Measurements from ENCODE around the gene SLPI. TPM values are rescaled to one million over a fixed set of nuclear protein-coding genes. Genes with fewer than 3 reads are reported as not detected.

The SLPI gene
- total and polyA plus RNA-seq, 2 experiments from 2014 or later: not detected

DNA sequence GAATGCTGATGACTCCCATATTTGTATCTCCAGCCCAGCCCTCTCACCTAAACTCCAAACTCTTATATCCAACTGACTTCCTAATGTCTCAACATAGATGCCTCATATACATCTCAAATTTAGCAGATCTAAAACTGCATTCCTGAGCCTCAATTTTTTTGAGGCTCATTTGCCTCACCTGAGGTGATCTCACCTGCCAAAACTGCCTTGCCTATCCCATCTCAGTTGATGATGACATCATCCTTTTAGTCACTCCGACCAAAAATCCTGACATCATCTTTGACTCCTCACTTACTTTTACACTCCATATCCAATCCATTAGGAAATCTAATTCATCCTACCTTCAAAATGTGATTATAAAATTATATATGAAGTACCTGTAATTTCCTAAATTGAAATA, 25.6 kb upstream of the SLPI start (continued):
- TF ChIP-seq NANOG (IDR thresholded peaks at IDR 0.05; ENCODE audit: borderline replicate concordance): no peak

DNA sequence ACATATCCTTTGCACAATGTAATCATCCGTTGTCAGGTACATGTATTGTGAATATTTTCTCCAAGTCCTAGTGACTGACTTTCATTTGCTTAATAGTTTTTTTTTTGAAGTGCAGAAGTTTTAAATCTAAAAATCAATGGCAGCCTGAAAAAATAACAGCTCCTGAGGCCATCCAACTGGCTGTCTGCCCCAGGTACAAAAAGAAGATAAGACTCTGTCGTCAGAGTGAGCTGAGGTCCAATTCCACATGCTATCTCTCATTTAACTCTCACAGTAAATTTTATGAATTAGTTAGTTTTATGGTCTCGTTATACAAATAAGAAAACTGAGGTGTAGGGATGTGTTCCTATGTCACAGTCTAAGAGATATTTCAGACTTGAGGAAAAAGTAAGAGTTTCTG, 21.0 kb upstream of the SLPI start:
- Mint-ChIP-seq H3K36me3 (ENCODE audit: low read depth) (no peaks in the 10 kb centered on the region), H3K27me3 (ENCODE audit: insufficient read depth, low read depth, poor library complexity) (no peaks in the 10 kb centered on the region), H3K27ac (no peak overlapping the region), H3K4me1 (peaks cover 12% of the 10 kb centered on the region; the same call in 2 of the 3 replicates), H3K4me3 (no peak overlapping the region), H3K9me3 (no peaks in the 10 kb centered on the region; the same call in 2 of the 3 replicates)
- H3K27ac ChIP-seq (ENCODE audit: low read depth): no peak overlapping the region
- peaks cover 14% of the 10 kb centered on the region for H3K9me2 ChIP-seq (ENCODE audit: insufficient read depth)
- no peaks in the 10 kb centered on the region for H4K20me1 ChIP-seq (replicated peaks; ENCODE audit: insufficient read depth)
- no peak overlapping the region for H3K4me3 ChIP-seq
- H3F3A ChIP-seq (replicated peaks; ENCODE audit: low read depth): no peaks in the 10 kb centered on the region
- H3K27me3 ChIP-seq (ENCODE audit: insufficient read depth): no peaks in the 10 kb centered on the region
- H2AFZ ChIP-seq: no peak overlapping the region
- H3K79me2 ChIP-seq (replicated peaks; ENCODE audit: insufficient read depth): no peaks in the 10 kb centered on the region
- TF ChIP-seq, protein P1, sequence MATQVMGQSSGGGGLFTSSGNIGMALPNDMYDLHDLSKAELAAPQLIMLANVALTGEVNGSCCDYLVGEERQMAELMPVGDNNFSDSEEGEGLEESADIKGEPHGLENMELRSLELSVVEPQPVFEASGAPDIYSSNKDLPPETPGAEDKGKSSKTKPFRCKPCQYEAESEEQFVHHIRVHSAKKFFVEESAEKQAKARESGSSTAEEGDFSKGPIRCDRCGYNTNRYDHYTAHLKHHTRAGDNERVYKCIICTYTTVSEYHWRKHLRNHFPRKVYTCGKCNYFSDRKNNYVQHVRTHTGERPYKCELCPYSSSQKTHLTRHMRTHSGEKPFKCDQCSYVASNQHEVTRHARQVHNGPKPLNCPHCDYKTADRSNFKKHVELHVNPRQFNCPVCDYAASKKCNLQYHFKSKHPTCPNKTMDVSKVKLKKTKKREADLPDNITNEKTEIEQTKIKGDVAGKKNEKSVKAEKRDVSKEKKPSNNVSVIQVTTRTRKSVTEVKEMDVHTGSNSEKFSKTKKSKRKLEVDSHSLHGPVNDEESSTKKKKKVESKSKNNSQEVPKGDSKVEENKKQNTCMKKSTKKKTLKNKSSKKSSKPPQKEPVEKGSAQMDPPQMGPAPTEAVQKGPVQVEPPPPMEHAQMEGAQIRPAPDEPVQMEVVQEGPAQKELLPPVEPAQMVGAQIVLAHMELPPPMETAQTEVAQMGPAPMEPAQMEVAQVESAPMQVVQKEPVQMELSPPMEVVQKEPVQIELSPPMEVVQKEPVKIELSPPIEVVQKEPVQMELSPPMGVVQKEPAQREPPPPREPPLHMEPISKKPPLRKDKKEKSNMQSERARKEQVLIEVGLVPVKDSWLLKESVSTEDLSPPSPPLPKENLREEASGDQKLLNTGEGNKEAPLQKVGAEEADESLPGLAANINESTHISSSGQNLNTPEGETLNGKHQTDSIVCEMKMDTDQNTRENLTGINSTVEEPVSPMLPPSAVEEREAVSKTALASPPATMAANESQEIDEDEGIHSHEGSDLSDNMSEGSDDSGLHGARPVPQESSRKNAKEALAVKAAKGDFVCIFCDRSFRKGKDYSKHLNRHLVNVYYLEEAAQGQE (IDR thresholded peaks at IDR 0.05; ENCODE audit: unreplicated experiment): no peak
- TF ChIP-seq POLR2AphosphoS5 (IDR thresholded peaks at IDR 0.05; ENCODE audit: low read depth) (no peak), STAT1 (IDR thresholded peaks at IDR 0.05; ENCODE audit: unreplicated experiment) (no peak), EZH2 (IDR thresholded peaks at IDR 0.05; ENCODE audit: low read depth, unreplicated experiment) (no peak), EZH2phosphoT487 (IDR thresholded peaks at IDR 0.05; ENCODE audit: unreplicated experiment) (no peak)
- TF ChIP-seq, protein P2, sequence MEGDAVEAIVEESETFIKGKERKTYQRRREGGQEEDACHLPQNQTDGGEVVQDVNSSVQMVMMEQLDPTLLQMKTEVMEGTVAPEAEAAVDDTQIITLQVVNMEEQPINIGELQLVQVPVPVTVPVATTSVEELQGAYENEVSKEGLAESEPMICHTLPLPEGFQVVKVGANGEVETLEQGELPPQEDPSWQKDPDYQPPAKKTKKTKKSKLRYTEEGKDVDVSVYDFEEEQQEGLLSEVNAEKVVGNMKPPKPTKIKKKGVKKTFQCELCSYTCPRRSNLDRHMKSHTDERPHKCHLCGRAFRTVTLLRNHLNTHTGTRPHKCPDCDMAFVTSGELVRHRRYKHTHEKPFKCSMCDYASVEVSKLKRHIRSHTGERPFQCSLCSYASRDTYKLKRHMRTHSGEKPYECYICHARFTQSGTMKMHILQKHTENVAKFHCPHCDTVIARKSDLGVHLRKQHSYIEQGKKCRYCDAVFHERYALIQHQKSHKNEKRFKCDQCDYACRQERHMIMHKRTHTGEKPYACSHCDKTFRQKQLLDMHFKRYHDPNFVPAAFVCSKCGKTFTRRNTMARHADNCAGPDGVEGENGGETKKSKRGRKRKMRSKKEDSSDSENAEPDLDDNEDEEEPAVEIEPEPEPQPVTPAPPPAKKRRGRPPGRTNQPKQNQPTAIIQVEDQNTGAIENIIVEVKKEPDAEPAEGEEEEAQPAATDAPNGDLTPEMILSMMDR (conservative IDR thresholded peaks at IDR 0.05; ENCODE audit: low read depth in 2 of 2): no peak
- no peaks in the 10 kb centered on the region for H3K4me1 ChIP-seq (ENCODE audit: insufficient read depth)
- H3K4me2 ChIP-seq: no peak overlapping the region
- ATAC-seq (no peak), DNase-seq (ENCODE audit: low spot score) (no peak)
- no peaks in the 10 kb centered on the region for H3K36me3 ChIP-seq (ENCODE audit: insufficient read depth)

DNA sequence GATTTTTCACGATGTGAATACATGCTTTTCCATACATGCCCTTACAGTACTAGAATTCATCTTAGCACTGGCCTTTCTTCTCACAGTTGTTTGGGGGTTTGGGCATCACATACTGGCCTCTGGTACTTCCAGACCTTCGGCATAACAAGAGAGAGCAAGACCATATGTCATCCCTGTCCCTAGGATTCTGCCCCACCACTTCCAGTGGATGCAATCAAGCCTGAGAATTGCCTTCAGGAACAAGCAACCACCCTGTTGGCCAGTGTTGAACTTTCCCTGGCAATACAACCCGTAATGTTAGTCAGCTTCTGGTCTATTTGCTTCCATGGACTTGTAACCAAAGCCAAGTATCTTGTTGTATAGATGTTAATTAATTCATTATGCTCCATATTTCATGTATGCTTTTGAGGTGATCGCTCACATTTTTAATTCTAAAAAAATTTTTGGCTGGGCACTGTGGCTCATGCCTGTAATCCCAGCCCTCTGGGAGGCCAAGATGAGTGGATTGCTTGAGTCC, 15.4 kb upstream of the SLPI start:
- Histone ChIP-seq H3K4me3 (no peak overlapping the region), H4K20me1 (replicated peaks; ENCODE audit: insufficient read depth) (no peaks in the 10 kb centered on the region), H3K36me3 (ENCODE audit: insufficient read depth) (no peaks in the 10 kb centered on the region), H3K9me2 (ENCODE audit: insufficient read depth) (peaks cover 14% of the 10 kb centered on the region), H3K79me2 (replicated peaks; ENCODE audit: insufficient read depth) (no peaks in the 10 kb centered on the region), H3K27me3 (ENCODE audit: insufficient read depth) (no peaks in the 10 kb centered on the region), H2AFZ (no peak overlapping the region), H3K4me1 (ENCODE audit: insufficient read depth) (peaks cover 6% of the 10 kb centered on the region; the same call in 1 of the 2 replicates), H3K27ac (ENCODE audit: low read depth) (no peak overlapping the region), H3F3A (replicated peaks; ENCODE audit: low read depth) (no peaks in the 10 kb centered on the region), H3K4me2 (no peak overlapping the region)
- no peak for DNase-seq (ENCODE audit: low spot score)
- Mint-ChIP-seq H3K27ac (no peak overlapping the region), H3K4me1 (peaks cover 12% of the 10 kb centered on the region; the same call in 2 of the 3 replicates), H3K36me3 (ENCODE audit: low read depth) (no peaks in the 10 kb centered on the region), H3K4me3 (no peak overlapping the region), H3K9me3 (no peaks in the 10 kb centered on the region), H3K27me3 (ENCODE audit: insufficient read depth, low read depth, poor library complexity) (peaks cover 5% of the 10 kb centered on the region)
- ATAC-seq: no peak
- TF ChIP-seq, protein P1 (IDR thresholded peaks at IDR 0.05; ENCODE audit: unreplicated experiment): no peak
- no peak for TF ChIP-seq STAT1 (IDR thresholded peaks at IDR 0.05; ENCODE audit: unreplicated experiment)
- no peak for TF ChIP-seq CREB1 (CRISPR knock-in tag; IDR thresholded peaks at IDR 0.05; ENCODE audit: low read depth)
- no peak for TF ChIP-seq NANOG (IDR thresholded peaks at IDR 0.05; ENCODE audit: borderline replicate concordance)
- TF ChIP-seq, protein P3, sequence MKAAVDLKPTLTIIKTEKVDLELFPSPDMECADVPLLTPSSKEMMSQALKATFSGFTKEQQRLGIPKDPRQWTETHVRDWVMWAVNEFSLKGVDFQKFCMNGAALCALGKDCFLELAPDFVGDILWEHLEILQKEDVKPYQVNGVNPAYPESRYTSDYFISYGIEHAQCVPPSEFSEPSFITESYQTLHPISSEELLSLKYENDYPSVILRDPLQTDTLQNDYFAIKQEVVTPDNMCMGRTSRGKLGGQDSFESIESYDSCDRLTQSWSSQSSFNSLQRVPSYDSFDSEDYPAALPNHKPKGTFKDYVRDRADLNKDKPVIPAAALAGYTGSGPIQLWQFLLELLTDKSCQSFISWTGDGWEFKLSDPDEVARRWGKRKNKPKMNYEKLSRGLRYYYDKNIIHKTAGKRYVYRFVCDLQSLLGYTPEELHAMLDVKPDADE (IDR thresholded peaks at IDR 0.05): no peak
- TF ChIP-seq ZNF114 (CRISPR knock-in tag; IDR thresholded peaks at IDR 0.05): no peak

Measured in GM23338 (cell line).